HCT116 (cell line): Measurements from ENCODE around the gene KCNJ8. TPM values are rescaled to one million over a fixed set of nuclear protein-coding genes. Genes with fewer than 3 reads are reported as not detected.

ENCODE experiments used
- ATAC-seq: fragments of 200-7000 bp; cut with Tn5 transposase; 2 replicates; pipeline ENCODE4 v1.9.1; 2020; ENCODE audit warnings: mild to moderate bottlenecking, moderate library complexity
- BruUV-seq: library from RNA; stranded (reverse); fragments of 400-500 nt; replicated peaks from 2 replicates; lab custom pipeline; 2021; lab: Mats Ljungman, UMichigan
- CTCF ChIA-PET: fragments of 300-600 bp; sonication (Branson Sonifier 250); formaldehyde crosslinking; loops from one replicate; lab custom pipeline; 2021; ENCODE audit warnings: antibody characterized with exemption; lab: Charles Lee
- POLR2A ChIA-PET: fragments of 300-600, 350-600 bp; sonication (Branson Sonifier 250); formaldehyde crosslinking; loops from one replicate; lab custom pipeline; 2021; ENCODE audit warnings: antibody characterized with exemption; lab: Charles Lee
- RAD21 ChIA-PET, 2 experiments: fragments of 300-600 bp; sonication (Branson Sonifier 250); formaldehyde crosslinking; loops; one replicate each; lab custom pipeline; 2023; ENCODE audit warnings: low total read pairs in 2 of 2; ENCODE audit not compliant: uncharacterized antibody in 2 of 2, unreplicated experiment in 2 of 2, low non-redundant PET in 1 of 2; lab: Charles Lee
- DNase-seq: peaks from one replicate; pipeline ENCODE4 v3.0.0-alpha.2; 2010; ENCODE audit warnings: low read depth, low spot score
- H2AFZ ChIP-seq: fragments of 200-600 bp; shearing (Covaris generic), sonication (generic); 2 replicates; pipeline ENCODE4 v1.6.1; 2017; ENCODE audit warnings: low read depth, mixed run types, mixed read lengths, antibody characterized with exemption, low read length; ENCODE audit not compliant: poor library complexity, severe bottlenecking
- H3K27ac ChIP-seq: 2 replicates; pipeline ENCODE4 v1.5.1; 2012; ENCODE audit warnings: low read depth, low read length
- H3K27me3 ChIP-seq: fragments of 200-600 bp; sonication (generic); 2 replicates; pipeline ENCODE4 v1.6.1; 2016; ENCODE audit warnings: mixed run types, low read length, mixed read lengths; ENCODE audit not compliant: insufficient read depth
- H3K36me3 ChIP-seq, 2 experiments: fragments of 200-500 bp in 1 of 2; fragments of 200-600 bp in 1 of 2; sonication (Bioruptor generic) in 1 of 2; sonication (generic) in 1 of 2; 2 replicates each; pipeline versions ENCODE4 v1.5.1 to v1.6.1; 2014 to 2016; ENCODE audit warnings: low read length in 2 of 2, inconsistent platforms in 1 of 2, mixed read lengths in 1 of 2, mixed run types in 1 of 2; ENCODE audit not compliant: insufficient read depth in 2 of 2, control insufficient read depth in 1 of 2
- H3K4me1 ChIP-seq, 2 experiments: fragments of 200-600 bp in 1 of 2; sonication (generic) in 1 of 2; 2 replicates each; pipeline versions ENCODE4 v1.5.1 to v1.6.1; 2012 to 2017; ENCODE audit warnings: low read length in 2 of 2, inconsistent platforms in 1 of 2, mild to moderate bottlenecking in 1 of 2, mixed read lengths in 1 of 2, mixed run types in 1 of 2, moderate library complexity in 1 of 2; ENCODE audit not compliant: insufficient read depth in 2 of 2, control insufficient read depth in 1 of 2
- H3K4me2 ChIP-seq: fragments of 200-600 bp; sonication (generic); 2 replicates; pipeline ENCODE4 v1.6.1; 2017; ENCODE audit warnings: mixed run types, low read length, mixed read lengths
- H3K4me3 ChIP-seq, 2 experiments: fragments of 200-600 bp in 1 of 2; sonication (generic) in 1 of 2; replicated peaks in 1 of 2; 2 replicates each; pipeline ENCODE4 v1.5.1; 2011 to 2016; ENCODE audit warnings: low read length in 2 of 2, control low read depth in 1 of 2, low read depth in 1 of 2, mild to moderate bottlenecking in 1 of 2, mixed read lengths in 1 of 2, mixed run types in 1 of 2
- H3K79me2 ChIP-seq: fragments of 200-600 bp; sonication (generic); 2 replicates; pipeline ENCODE4 v1.6.1; 2017; ENCODE audit warnings: mild to moderate bottlenecking, mixed run types, low read length, moderate library complexity, mixed read lengths; ENCODE audit not compliant: insufficient read depth
- H3K9ac ChIP-seq: fragments of 200-600 bp; sonication (generic); 2 replicates; pipeline ENCODE4 v1.6.1; 2016; ENCODE audit warnings: low read length, mixed read lengths
- H3K9me2 ChIP-seq: fragments of 200-600 bp; sonication (generic), shearing (Covaris generic); 2 replicates; pipeline ENCODE4 v1.6.1; 2017; ENCODE audit warnings: mixed run types, mild to moderate bottlenecking, moderate library complexity; ENCODE audit not compliant: insufficient read depth
- H3K9me3 ChIP-seq, 2 experiments: fragments of 200-500 bp in 1 of 2; fragments of 200-600 bp in 1 of 2; sonication (Bioruptor generic) in 1 of 2; sonication (generic) in 1 of 2; 2 replicates each; pipeline ENCODE4 v1.6.1; 2014 to 2017; ENCODE audit warnings: low read length in 2 of 2, mixed read lengths in 2 of 2, inconsistent platforms in 1 of 2, low read depth in 1 of 2, mild to moderate bottlenecking in 1 of 2, mixed run types in 1 of 2, moderate library complexity in 1 of 2; ENCODE audit not compliant: control insufficient read depth in 1 of 2, insufficient read depth in 1 of 2
- H4K20me1 ChIP-seq: fragments of 200-600 bp; sonication (generic), shearing (Covaris generic); 2 replicates; pipeline ENCODE4 v1.6.1; 2017; ENCODE audit warnings: mixed run types, mild to moderate bottlenecking, moderate library complexity; ENCODE audit not compliant: insufficient read depth
- CBX3 ChIP-seq: IDR thresholded peaks from 2 replicates; pipeline ENCODE4 v1.6.1; 2012; ENCODE audit warnings: low read depth
- EGR1 ChIP-seq: IDR thresholded peaks from 2 replicates; pipeline ENCODE4 v1.6.1; 2012; ENCODE audit warnings: low read depth
- EZH2phosphoT487 ChIP-seq: fragments of 200-600 bp; IDR thresholded peaks from 2 replicates; pipeline ENCODE4 v1.6.1; 2018; ENCODE audit warnings: antibody characterized with exemption, borderline replicate concordance
- FOSL1 ChIP-seq: IDR thresholded peaks from 2 replicates; pipeline ENCODE4 v1.6.1; 2012; ENCODE audit warnings: low read depth
- MAX ChIP-seq: IDR thresholded peaks from 2 replicates; pipeline ENCODE4 v1.6.1; 2012
- POLR2A ChIP-seq: IDR thresholded peaks from 2 replicates; pipeline ENCODE4 v1.7.0; 2011; ENCODE audit warnings: borderline replicate concordance; ENCODE audit not compliant: insufficient read depth, insufficient read length; ENCODE audit errors: extremely low read depth
- SRF ChIP-seq: IDR thresholded peaks from 2 replicates; pipeline ENCODE4 v1.6.1; 2012; ENCODE audit warnings: low read depth
- TCF7L2 ChIP-seq: IDR thresholded peaks from 2 replicates; pipeline ENCODE4 v1.7.0; 2011; ENCODE audit warnings: borderline replicate concordance, inconsistent platforms; ENCODE audit not compliant: insufficient read depth, insufficient read length; ENCODE audit errors: extremely low read depth
- YY1 ChIP-seq: IDR thresholded peaks from 2 replicates; pipeline ENCODE4 v1.6.1; 2011; ENCODE audit warnings: low read length, low read depth, moderate library complexity, mild to moderate bottlenecking; ENCODE audit not compliant: insufficient replicate concordance; ENCODE audit errors: extremely low read depth
- ZBTB33 ChIP-seq: IDR thresholded peaks from 2 replicates; pipeline ENCODE4 v1.6.1; 2011; ENCODE audit warnings: mild to moderate bottlenecking, low read length, moderate library complexity; ENCODE audit not compliant: insufficient replicate concordance; ENCODE audit errors: extremely low read depth
- ZNF274 ChIP-seq: fragments of 200-500 bp; sonication (Bioruptor generic); IDR thresholded peaks from 2 replicates; pipeline ENCODE4 v1.6.1; 2014; ENCODE audit warnings: mild to moderate bottlenecking, low read depth, low read length, inconsistent platforms
- intact Hi-C: fragments of 100-400 bp; cut with micrococcal nuclease; formaldehyde crosslinking; loops from 2 replicates; pipeline ENCODE4 v1.10.0; 2022
- total RNA-seq: library from RNA; stranded (reverse); gene quantifications from one replicate; pipeline ENCODE4 v1.2.1, GENCODE V29; 2021; ENCODE audit not compliant: unreplicated experiment
- TF ChIP-seq, protein P1 (sequence below): IDR thresholded peaks from 2 replicates; pipeline ENCODE4 v1.6.1; 2012; ENCODE audit warnings: low read depth
- TF ChIP-seq, protein P2 (sequence below), 3 experiments: fragments of 200-600 bp in 1 of 3; sonication (generic) in 1 of 3; IDR thresholded peaks in 2 of 3; conservative IDR thresholded peaks in 1 of 3; 2 replicates each; pipeline ENCODE4 v1.5.1; 2012 to 2017; ENCODE audit warnings: low read depth in 2 of 3, low read length in 2 of 3, antibody characterized with exemption in 1 of 3, borderline replicate concordance in 1 of 3, control low read depth in 1 of 3, mild to moderate bottlenecking in 1 of 3, mixed read lengths in 1 of 3, mixed run types in 1 of 3, moderate library complexity in 1 of 3; ENCODE audit not compliant: insufficient read depth in 1 of 3

The KCNJ8 gene
- total RNA-seq, 1 experiment from 2014 or later: 0.17 TPM

- H3K4me2 ChIP-seq: no peak overlapping the region
- ATAC-seq: no peak
- DNase-seq: no peak
- no peak for TF ChIP-seq SRF
- TF ChIP-seq TCF7L2: no peak
- TF ChIP-seq ZNF274: no peak
- TF ChIP-seq POLR2A: no peak
- TF ChIP-seq, protein P1, sequence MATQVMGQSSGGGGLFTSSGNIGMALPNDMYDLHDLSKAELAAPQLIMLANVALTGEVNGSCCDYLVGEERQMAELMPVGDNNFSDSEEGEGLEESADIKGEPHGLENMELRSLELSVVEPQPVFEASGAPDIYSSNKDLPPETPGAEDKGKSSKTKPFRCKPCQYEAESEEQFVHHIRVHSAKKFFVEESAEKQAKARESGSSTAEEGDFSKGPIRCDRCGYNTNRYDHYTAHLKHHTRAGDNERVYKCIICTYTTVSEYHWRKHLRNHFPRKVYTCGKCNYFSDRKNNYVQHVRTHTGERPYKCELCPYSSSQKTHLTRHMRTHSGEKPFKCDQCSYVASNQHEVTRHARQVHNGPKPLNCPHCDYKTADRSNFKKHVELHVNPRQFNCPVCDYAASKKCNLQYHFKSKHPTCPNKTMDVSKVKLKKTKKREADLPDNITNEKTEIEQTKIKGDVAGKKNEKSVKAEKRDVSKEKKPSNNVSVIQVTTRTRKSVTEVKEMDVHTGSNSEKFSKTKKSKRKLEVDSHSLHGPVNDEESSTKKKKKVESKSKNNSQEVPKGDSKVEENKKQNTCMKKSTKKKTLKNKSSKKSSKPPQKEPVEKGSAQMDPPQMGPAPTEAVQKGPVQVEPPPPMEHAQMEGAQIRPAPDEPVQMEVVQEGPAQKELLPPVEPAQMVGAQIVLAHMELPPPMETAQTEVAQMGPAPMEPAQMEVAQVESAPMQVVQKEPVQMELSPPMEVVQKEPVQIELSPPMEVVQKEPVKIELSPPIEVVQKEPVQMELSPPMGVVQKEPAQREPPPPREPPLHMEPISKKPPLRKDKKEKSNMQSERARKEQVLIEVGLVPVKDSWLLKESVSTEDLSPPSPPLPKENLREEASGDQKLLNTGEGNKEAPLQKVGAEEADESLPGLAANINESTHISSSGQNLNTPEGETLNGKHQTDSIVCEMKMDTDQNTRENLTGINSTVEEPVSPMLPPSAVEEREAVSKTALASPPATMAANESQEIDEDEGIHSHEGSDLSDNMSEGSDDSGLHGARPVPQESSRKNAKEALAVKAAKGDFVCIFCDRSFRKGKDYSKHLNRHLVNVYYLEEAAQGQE: no peak
- no peak for TF ChIP-seq YY1
- no peak for TF ChIP-seq ZBTB33
- no peak for TF ChIP-seq FOSL1
- no peak for TF ChIP-seq MAX
- TF ChIP-seq EZH2phosphoT487: no peak
- TF ChIP-seq, protein P2, sequence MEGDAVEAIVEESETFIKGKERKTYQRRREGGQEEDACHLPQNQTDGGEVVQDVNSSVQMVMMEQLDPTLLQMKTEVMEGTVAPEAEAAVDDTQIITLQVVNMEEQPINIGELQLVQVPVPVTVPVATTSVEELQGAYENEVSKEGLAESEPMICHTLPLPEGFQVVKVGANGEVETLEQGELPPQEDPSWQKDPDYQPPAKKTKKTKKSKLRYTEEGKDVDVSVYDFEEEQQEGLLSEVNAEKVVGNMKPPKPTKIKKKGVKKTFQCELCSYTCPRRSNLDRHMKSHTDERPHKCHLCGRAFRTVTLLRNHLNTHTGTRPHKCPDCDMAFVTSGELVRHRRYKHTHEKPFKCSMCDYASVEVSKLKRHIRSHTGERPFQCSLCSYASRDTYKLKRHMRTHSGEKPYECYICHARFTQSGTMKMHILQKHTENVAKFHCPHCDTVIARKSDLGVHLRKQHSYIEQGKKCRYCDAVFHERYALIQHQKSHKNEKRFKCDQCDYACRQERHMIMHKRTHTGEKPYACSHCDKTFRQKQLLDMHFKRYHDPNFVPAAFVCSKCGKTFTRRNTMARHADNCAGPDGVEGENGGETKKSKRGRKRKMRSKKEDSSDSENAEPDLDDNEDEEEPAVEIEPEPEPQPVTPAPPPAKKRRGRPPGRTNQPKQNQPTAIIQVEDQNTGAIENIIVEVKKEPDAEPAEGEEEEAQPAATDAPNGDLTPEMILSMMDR (IDR thresholded peaks at IDR 0.05 in 2 of 3, conservative IDR thresholded peaks at IDR 0.05 in 1 of 3; ENCODE audit: borderline replicate concordance in 1 of 3, insufficient read depth in 1 of 3, low read depth in 2 of 3, low read length in 2 of 3): no peak
- no peak for TF ChIP-seq CBX3
- TF ChIP-seq EGR1: no peak
- ChIA-PET CTCF (no interaction called here), POLR2A (no interaction called here), RAD21 (interaction anchor here in 1 of 2 experiments (0.7 kb wide), 1 partner anchor 929 kb away, joined by 3 read pairs; no protein-coding TSS in a partner anchor)
- H3K36me3 ChIP-seq: no peaks in the 10 kb centered on the region
- no peaks in the 10 kb centered on the region for H3K9me2 ChIP-seq
- H3K27me3 ChIP-seq: peaks cover 5% of the 10 kb centered on the region
- no peak overlapping the region for H2AFZ ChIP-seq
- no peak overlapping the region for H3K9ac ChIP-seq
- intact Hi-C loops: no loop called here
- no peaks in the 10 kb centered on the region for H3K4me1 ChIP-seq
- no peaks in the 10 kb centered on the region for H3K9me3 ChIP-seq
- no peaks in the 10 kb centered on the region for H3K79me2 ChIP-seq
- no peak overlapping the region for H3K4me3 ChIP-seq
- no peak overlapping the region for H3K27ac ChIP-seq
- H4K20me1 ChIP-seq: no peaks in the 10 kb centered on the region
- BruUV-seq: no TSS peak
These were observed 44.7 kb upstream of the KCNJ8 start for GRCh38 chr12:21819236-21819635.
